ENCODE data around the gene GULP1. TPM values are rescaled to one million over a fixed set of nuclear protein-coding genes. Genes with fewer than 3 reads are reported as not detected.
"Not testable (repeated sequence)": the region's sequence is repeated elsewhere in the genome, so short reads cannot be mapped to it uniquely, and the experiment has no call there.

GULP1 gene
- total and polyA plus RNA-seq, 7 donors = 3.5 to 56.1 (median 50.9) TPM

- no peaks in the 10 kb centered on the region for H3K36me3 ChIP-seq
- intact Hi-C loops (cut with DNase I) = no loop called here
- WGBS, 2 donors = 14 to 42% methylated on average over 2 of the region's 2 CpGs
- H3K4me1 ChIP-seq = no peaks in the 10 kb centered on the region
- no peaks in the 10 kb centered on the region for H3K9me3 ChIP-seq
- H3K27ac ChIP-seq = no peak overlapping the region
- TF ChIP-seq POLR2A (IDR thresholded peaks at IDR 0.05) = no peak
- no peak for TF ChIP-seq EP300 (IDR thresholded peaks at IDR 0.05)
- no peak for TF ChIP-seq POLR2AphosphoS5 (IDR thresholded peaks at IDR 0.05)
- no peak for TF ChIP-seq CTCF (IDR thresholded peaks at IDR 0.05)
- no peak for DNase-seq
- no peaks in the 10 kb centered on the region for H3K27me3 ChIP-seq
- no peak overlapping the region for H3K4me3 ChIP-seq
Measured at GRCh38 chr2:188279093-188279445, 12.6 kb upstream of the GULP1 start.

GRCh38 chr2:188280811-188281222, 10.9 kb upstream of the GULP1 start:
- 7 to 55% methylated on average over 2 of the region's 2 CpGs for WGBS, 2 donors
- no peak overlapping the region for H3K27ac ChIP-seq
- H3K4me3 ChIP-seq = no peak overlapping the region
- H3K9me3 ChIP-seq = no peaks in the 10 kb centered on the region
- H3K36me3 ChIP-seq = no peaks in the 10 kb centered on the region
- no peak for DNase-seq
- TF ChIP-seq POLR2A (IDR thresholded peaks at IDR 0.05) (no peak), CTCF (IDR thresholded peaks at IDR 0.05) (no peak), POLR2AphosphoS5 (IDR thresholded peaks at IDR 0.05) (no peak), EP300 (IDR thresholded peaks at IDR 0.05) (no peak)
- no peaks in the 10 kb centered on the region for H3K27me3 ChIP-seq
- intact Hi-C loops (cut with DNase I) = no loop called here
- no peaks in the 10 kb centered on the region for H3K4me1 ChIP-seq

- DNase-seq = no peak
- intact Hi-C loops (cut with DNase I) = no loop called here
- no peaks in the 10 kb centered on the region for H3K36me3 ChIP-seq
- no peaks in the 10 kb centered on the region for H3K27me3 ChIP-seq
- H3K27ac ChIP-seq = no peak overlapping the region
- no peak for TF ChIP-seq POLR2A (IDR thresholded peaks at IDR 0.05)
- no peak for TF ChIP-seq POLR2AphosphoS5 (IDR thresholded peaks at IDR 0.05)
- no peak for TF ChIP-seq EP300 (IDR thresholded peaks at IDR 0.05)
- no peak for TF ChIP-seq CTCF (IDR thresholded peaks at IDR 0.05)
- no peaks in the 10 kb centered on the region for H3K9me3 ChIP-seq
- H3K4me3 ChIP-seq = no peak overlapping the region
- H3K4me1 ChIP-seq = no peaks in the 10 kb centered on the region
Measured at GRCh38 chr2:188282907-188283306, 8.8 kb upstream of the GULP1 start.

GRCh38 chr2:188284251-188284650, 7.4 kb upstream of the GULP1 start:
- H3K4me1 ChIP-seq; intact Hi-C loops (cut with DNase I); DNase-seq; H3K4me3 ChIP-seq; H3K9me3 ChIP-seq; H3K27ac ChIP-seq; H3K36me3 ChIP-seq; H3K27me3 ChIP-seq: not testable (repeated sequence)
- WGBS, 2 donors = 83 to 90% methylated on average over 3 of the region's 3 CpGs

GRCh38 chr2:188285049-188285448, 6.6 kb upstream of the GULP1 start:
- Histone ChIP-seq H3K27me3 (no peaks in the 10 kb centered on the region), H3K36me3 (no peaks in the 10 kb centered on the region), H3K27ac (no peak overlapping the region), H3K4me3 (no peak overlapping the region), H3K4me1 (no peaks in the 10 kb centered on the region), H3K9me3 (no peaks in the 10 kb centered on the region)
- 31 to 65% methylated on average over 5 of the region's 5 CpGs for WGBS, 2 donors
- no peak for TF ChIP-seq EP300 (IDR thresholded peaks at IDR 0.05)
- TF ChIP-seq POLR2A (IDR thresholded peaks at IDR 0.05) = no peak
- no peak for TF ChIP-seq POLR2AphosphoS5 (IDR thresholded peaks at IDR 0.05)
- TF ChIP-seq CTCF (IDR thresholded peaks at IDR 0.05) = no peak
- intact Hi-C loops (cut with DNase I) = no loop called here
- no peak for DNase-seq
